Body of pancreas (tissue), 4 donors: Measurements from ENCODE around the gene GCA.

Experiments
- POLR2A ChIP-seq, 3 donors: fragments of 450-650 bp; IDR thresholded peaks; one replicate each; pipeline ENCODE4 v1.6.1; 2016; ENCODE audit warnings: antibody characterized with exemption in 3 of 3, mild to moderate bottlenecking in 2 of 3
- TF ChIP-seq, protein P1 (sequence below), 7 experiments: fragments of 450-650 bp in 4 of 7; fragments of 200-600 bp in 3 of 7; sonication (generic) in 3 of 7; IDR thresholded peaks; one replicate each; pipeline ENCODE4 v1.5.1; 2016 to 2019; ENCODE audit warnings: antibody characterized with exemption in 7 of 7

DNA sequence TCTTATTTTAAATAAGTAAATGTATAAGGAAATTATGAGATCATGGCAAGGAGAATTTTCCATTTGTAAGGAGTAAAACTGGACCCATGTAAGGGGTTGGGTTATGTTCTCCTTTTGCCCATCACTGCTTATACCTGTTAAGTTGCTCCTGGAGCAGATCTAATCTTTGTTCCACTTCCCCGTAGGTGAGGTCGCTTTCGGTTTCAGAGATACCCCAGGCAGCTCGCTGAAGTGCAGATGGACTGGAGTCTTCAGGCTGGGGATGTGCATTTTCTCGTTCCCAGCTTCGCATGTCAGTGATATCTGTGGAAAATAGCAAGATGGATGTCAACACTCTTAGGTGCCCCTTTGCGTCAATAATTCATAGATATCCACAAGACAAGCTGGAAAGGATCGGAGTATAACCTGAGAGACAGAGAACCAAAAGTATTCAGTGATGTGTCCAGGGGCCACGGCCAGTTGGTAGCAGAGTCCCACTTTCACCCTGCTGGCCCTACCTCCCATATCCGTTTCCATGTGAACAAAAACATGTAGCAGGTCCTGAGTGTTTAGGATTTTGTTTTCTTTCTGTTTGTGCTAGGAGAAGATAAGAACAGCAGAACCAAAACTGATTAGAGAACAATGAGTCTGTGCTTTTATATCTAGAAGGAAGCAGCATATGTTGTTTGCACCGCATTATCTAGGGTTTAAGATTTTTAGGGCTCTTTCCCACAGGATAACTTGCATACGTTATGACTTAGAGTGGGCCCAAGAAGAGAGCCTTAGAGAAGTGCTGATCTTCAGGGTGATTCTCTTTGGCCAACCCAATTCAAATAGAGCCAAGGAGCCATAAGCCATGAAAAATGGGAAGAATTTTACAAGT is 36.0 kb downstream of the GCA start:
- TF ChIP-seq, protein P1, sequence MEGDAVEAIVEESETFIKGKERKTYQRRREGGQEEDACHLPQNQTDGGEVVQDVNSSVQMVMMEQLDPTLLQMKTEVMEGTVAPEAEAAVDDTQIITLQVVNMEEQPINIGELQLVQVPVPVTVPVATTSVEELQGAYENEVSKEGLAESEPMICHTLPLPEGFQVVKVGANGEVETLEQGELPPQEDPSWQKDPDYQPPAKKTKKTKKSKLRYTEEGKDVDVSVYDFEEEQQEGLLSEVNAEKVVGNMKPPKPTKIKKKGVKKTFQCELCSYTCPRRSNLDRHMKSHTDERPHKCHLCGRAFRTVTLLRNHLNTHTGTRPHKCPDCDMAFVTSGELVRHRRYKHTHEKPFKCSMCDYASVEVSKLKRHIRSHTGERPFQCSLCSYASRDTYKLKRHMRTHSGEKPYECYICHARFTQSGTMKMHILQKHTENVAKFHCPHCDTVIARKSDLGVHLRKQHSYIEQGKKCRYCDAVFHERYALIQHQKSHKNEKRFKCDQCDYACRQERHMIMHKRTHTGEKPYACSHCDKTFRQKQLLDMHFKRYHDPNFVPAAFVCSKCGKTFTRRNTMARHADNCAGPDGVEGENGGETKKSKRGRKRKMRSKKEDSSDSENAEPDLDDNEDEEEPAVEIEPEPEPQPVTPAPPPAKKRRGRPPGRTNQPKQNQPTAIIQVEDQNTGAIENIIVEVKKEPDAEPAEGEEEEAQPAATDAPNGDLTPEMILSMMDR (IDR thresholded peaks at IDR 0.05) = no peak
- TF ChIP-seq POLR2A (IDR thresholded peaks at IDR 0.05) = no peak
